Upper lobe of left lung (tissue), 4 donors: ENCODE data around the gene TMCC1.

Experiments used
- CTCF ChIP-seq, 6 experiments: fragments of 450-650 bp in 4 of 6; fragments of 200-600 bp in 2 of 6; sonication (generic) in 2 of 6; IDR thresholded peaks; one replicate each; pipeline ENCODE4 v1.5.1; 2016 to 2019; ENCODE audit warnings: antibody characterized with exemption in 6 of 6
- POLR2A ChIP-seq, 4 donors: fragments of 450-650 bp; IDR thresholded peaks; one replicate each; pipeline ENCODE4 v1.5.1; 2016 to 2017; ENCODE audit warnings: antibody characterized with exemption in 4 of 4, mild to moderate bottlenecking in 2 of 4

GRCh38 chr3:129840707-129841360 is 52.7 kb downstream of the TMCC1 start:
- no peak for TF ChIP-seq CTCF (IDR thresholded peaks at IDR 0.05)
- no peak for TF ChIP-seq POLR2A (IDR thresholded peaks at IDR 0.05)
